Aorta (tissue), 5 donors: ENCODE measurements around the gene GAL. TPM values are rescaled to one million over a fixed set of nuclear protein-coding genes. Genes with fewer than 3 reads are reported as not detected.

Experiments
- ATAC-seq: fragments of 200-7000 bp; cut with Tn5 transposase; one replicate; pipeline ENCODE4 v1.9.1; 2022; ENCODE audit warnings: moderate library complexity; ENCODE audit not compliant: low FRiP score
- DNase-seq, 2 donors: peaks; one replicate each; pipeline ENCODE4 v3.0.0-alpha.2; 2020
- H3K27ac ChIP-seq, 2 donors: one replicate each; pipeline ENCODE4 v1.5.1; 2013; ENCODE audit warnings: low read length in 2 of 2, mild to moderate bottlenecking in 2 of 2, moderate library complexity in 2 of 2, control low read depth in 1 of 2, inconsistent platforms in 1 of 2, low read depth in 1 of 2
- H3K27me3 ChIP-seq, 2 donors: one replicate each; pipeline ENCODE4 v1.6.1; 2013; ENCODE audit warnings: control low read depth in 1 of 2, low read length in 1 of 2, mild to moderate bottlenecking in 1 of 2, moderate library complexity in 1 of 2; ENCODE audit not compliant: insufficient read depth in 2 of 2, control insufficient read depth in 1 of 2
- H3K36me3 ChIP-seq, 2 donors: one replicate each; pipeline ENCODE4 v1.6.1; 2013; ENCODE audit warnings: control low read depth in 1 of 2, low read length in 1 of 2, mild to moderate bottlenecking in 1 of 2; ENCODE audit not compliant: insufficient read depth in 2 of 2, control insufficient read depth in 1 of 2
- H3K4me1 ChIP-seq, 2 donors: one replicate each; pipeline ENCODE4 v1.6.1; 2013; ENCODE audit warnings: low read length in 2 of 2, control low read depth in 1 of 2, mild to moderate bottlenecking in 1 of 2, moderate library complexity in 1 of 2; ENCODE audit not compliant: insufficient read depth in 2 of 2, control insufficient read depth in 1 of 2
- H3K4me3 ChIP-seq, 2 donors: one replicate each; pipeline ENCODE4 v1.5.1; 2013; ENCODE audit warnings: low read length in 2 of 2, control low read depth in 1 of 2, mild to moderate bottlenecking in 1 of 2
- H3K9me3 ChIP-seq: one replicate; pipeline ENCODE4 v1.6.1; 2013; ENCODE audit warnings: mild to moderate bottlenecking, low read length; ENCODE audit not compliant: control insufficient read depth
- WGBS, 2 donors: extraction: QIAGEN DNeasy Blood & Tissue Kit; methylation state at CpG; one replicate each; pipeline ENCODE4 v1.1.7; 2013; 5-methylcytosine and 5-hydroxymethylcytosine counted together
- intact Hi-C, 2 donors: fragments of 100-400 bp; cut with DNase I; formaldehyde crosslinking; loops; one replicate each; pipeline versions ENCODE4 v1.14.2 to v1.15.0; 2022
- polyA plus RNA-seq, 2 donors: library from polyadenylated mRNA; stranded (reverse); fragments of 200-250 nt; gene quantifications; one replicate each; pipeline ENCODE4 v1.2.3, GENCODE V29; 2013
- total RNA-seq, 2 donors: library from RNA; stranded (reverse); fragmentation: NEBNext Ultra II Directional; extraction: Animal tissue kit (Norgen Biotek cat#: 25700); gene quantifications; one replicate each; pipeline ENCODE4 v1.2.1, GENCODE V29; 2021
- donor health status: healthy with polysubstance abuse.
- donor health status: Bipolar disorder and iron deficiency.
- donor health status: DM: no; HTN: no; CAD: no.
- donor health status: DM: no; HTN: no; CAD: no.
- donor health status: DM: yes; HTN: yes; CAD: no.

GAL gene
- total and polyA plus RNA-seq, 4 donors: 0.50 TPM; not detected in 3

DNA sequence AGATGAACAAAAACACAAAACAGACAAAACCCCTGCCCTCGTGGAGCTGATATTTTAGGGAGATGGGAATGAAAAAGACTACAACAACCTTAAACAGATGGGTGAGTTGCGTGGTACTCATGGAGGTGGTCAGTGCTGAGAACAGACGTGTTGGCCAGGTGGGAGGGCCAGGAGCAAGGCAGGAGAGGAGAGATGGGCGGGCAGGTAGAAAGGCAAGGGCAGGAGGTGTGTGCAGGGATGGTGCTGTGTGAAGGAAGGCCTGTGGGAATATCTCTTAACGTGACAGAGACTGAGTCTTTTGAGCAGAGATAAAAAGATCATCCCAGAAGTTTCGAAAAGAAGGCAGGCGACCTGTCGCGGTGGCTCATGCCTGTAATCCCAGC lies 7.0 kb downstream of the GAL start:
- Histone ChIP-seq H3K4me1 (no peaks in the 10 kb centered on the region), H3K4me3 (no peak overlapping the region), H3K27ac (no peak overlapping the region), H3K27me3 (no peaks in the 10 kb centered on the region), H3K9me3 (no peaks in the 10 kb centered on the region), H3K36me3 (no peaks in the 10 kb centered on the region)
- ATAC-seq: no peak
- DNase-seq: no peak
- intact Hi-C loops: no loop called here
- WGBS, 2 donors: 79 to 90% methylated on average over 9 of the region's 9 CpGs

DNA sequence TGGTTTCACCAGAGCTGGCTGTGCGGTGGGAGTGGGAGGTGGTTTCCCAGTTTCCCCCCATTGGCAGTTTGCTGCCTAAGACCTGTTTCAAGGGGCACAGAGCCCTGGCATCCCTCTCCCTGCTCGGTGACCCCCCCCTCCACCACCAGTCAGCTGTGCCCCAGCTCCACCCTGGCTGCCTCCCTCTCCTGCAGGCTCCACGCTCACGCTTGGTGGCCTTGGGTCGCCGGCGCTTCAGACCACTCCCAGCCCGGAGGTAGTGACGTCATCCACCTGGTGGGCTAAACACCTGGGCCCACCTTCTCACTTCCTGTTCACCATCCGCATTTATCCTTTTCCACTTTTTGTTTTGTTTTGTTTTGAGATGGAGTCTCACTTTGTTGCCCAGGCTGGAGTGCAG lies 7.8 kb downstream of the GAL start:
- Histone ChIP-seq H3K36me3 (no peaks in the 10 kb centered on the region), H3K4me1 (no peaks in the 10 kb centered on the region), H3K27ac (no peak overlapping the region), H3K9me3 (peaks cover 2% of the 10 kb centered on the region), H3K27me3 (no peaks in the 10 kb centered on the region), H3K4me3 (no peak overlapping the region)
- intact Hi-C loops: no loop called here
- ATAC-seq (no peak), DNase-seq (no peak)
- WGBS, 2 donors: 89 to 91% methylated on average over 10 of the region's 10 CpGs

DNA sequence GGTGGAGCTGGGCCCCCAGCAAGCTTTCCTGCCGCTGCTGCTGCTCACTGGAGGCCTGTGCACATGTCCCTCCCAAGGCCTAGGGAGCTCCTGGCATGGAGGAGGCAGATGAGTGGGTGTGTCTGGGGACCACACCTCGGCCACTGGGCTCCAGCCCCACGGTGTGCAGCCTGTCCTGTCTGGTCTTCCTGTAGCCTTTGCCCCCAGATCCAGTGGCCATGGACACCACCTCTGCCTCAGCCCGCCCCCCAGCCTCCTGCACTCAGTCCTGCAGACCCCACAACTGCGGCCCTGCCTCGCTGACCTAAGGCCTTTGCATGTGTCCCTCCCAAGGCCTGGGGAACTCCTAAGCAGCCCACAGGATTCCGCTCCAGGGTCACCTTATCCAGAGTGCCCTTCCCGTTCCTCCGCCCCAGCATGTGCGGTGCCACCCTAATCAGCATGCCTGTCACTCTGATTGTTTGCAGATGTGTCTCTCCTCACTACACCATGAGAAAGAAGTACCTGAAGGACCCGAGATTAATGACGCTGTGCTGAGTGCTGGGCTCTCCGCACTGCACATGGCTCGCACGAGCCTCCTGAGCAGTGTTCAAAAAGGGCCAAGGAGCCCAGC lies 8.6 kb downstream of the GAL start:
- 85 to 90% methylated on average over 14 to 15 of the region's 15 CpGs for WGBS, 2 donors

DNA sequence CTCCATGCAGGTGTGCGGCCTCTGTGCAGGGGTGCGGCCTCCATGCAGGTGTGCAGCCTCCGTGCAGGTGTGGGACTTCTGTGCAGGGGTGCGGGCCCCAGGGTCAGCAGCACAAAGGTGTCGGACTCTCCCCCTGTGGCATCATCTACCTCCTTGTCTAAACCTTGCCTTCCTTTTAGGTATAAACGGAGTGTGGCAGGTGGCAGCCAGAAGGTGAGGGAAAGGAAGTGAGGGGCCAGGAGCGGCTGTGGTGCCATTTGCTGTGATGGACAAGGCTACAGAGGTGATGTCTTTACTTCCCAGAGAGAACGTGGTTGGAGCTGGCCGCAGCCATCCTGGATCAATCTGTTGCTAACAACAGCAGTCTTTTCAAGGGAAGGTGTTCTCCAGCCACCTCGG lies 9.1 kb downstream of the GAL start:
- H3K4me3 ChIP-seq: no peak overlapping the region
- H3K36me3 ChIP-seq: no peaks in the 10 kb centered on the region
- ATAC-seq: no peak
- no peak overlapping the region for H3K27ac ChIP-seq
- no peaks in the 10 kb centered on the region for H3K4me1 ChIP-seq
- 90 to 91% methylated on average over 10 of the region's 10 CpGs for WGBS, 2 donors
- H3K9me3 ChIP-seq: peaks cover 2% of the 10 kb centered on the region
- intact Hi-C loops: no loop called here
- DNase-seq: no peak
- H3K27me3 ChIP-seq: no peaks in the 10 kb centered on the region

More for the DNA sequence above, 8.6 kb downstream of the GAL start:
- no peaks in the 10 kb centered on the region for H3K36me3 ChIP-seq
- no peaks in the 10 kb centered on the region for H3K4me1 ChIP-seq
- H3K27me3 ChIP-seq: no peaks in the 10 kb centered on the region
- no peak overlapping the region for H3K4me3 ChIP-seq
- H3K9me3 ChIP-seq: peaks cover 2% of the 10 kb centered on the region
- intact Hi-C loops: no loop called here
- no peak overlapping the region for H3K27ac ChIP-seq
- DNase-seq (no peak), ATAC-seq (no peak)

DNA sequence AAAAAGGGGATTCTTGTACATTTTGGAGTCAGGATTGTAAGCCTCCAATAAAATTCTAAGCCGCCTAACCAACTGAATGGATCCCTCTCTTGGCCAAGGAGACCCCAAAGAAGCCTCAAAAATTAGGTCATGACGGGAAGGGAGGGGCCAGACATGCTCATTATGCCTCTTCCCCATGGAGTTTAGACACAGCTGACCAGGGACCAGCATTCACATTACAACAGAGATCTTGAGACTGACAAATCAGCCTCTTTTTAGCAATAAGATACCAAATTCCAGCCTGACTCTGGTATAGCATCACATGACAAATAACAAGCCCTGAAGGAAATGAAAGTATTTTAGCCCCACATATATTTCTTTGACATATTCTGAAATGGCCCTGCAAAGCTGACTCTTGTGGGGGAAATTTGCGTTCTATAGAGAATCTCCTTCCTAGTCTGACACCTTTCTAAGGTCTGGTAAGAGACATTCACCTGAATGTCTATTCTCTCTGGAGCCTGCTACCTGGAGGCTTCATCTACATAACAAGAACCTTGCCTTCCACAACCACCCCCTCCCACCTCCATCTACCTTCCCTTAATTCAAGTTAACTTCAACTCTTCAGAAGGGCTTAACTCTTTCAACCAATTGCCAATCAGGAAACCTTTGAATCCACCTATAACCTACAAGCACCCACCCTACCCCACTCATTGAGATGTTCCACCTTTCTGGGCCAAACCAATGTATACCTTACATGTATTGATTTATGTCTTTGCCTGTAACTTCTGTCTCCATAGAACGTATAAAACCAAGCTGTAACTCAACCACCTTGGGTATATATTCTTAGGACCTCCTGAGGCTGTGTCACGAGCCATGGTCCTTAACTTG lies 10.3 kb downstream of the GAL start:
- intact Hi-C loops: no loop called here
- Histone ChIP-seq H3K36me3 (no peaks in the 10 kb centered on the region), H3K9me3 (peaks cover 2% of the 10 kb centered on the region), H3K4me3 (no peak overlapping the region), H3K4me1 (no peaks in the 10 kb centered on the region), H3K27ac (no peak overlapping the region), H3K27me3 (no peaks in the 10 kb centered on the region)
- WGBS, 2 donors: 72 to 83% methylated on average over 5 of the region's 5 CpGs
- DNase-seq (no peak), ATAC-seq (no peak)

DNA sequence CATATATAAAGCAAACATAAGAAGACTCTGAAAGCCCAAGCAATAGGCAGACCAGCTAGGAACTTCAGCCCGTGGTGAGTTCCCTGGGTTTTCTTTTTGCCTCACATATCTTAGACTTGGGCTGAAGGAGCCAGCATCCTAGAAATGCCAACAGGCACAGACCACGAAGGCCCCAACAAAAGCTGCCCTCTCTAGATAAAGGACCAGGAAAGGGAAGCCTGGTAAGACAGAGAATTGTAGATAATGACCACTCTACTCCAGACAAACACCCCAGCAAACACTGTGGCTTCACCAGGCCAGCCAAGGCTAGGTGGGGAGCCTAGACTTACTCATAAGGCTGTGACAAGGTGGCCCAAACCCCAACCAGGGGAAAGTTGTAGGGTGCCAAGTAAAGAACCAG lies 11.2 kb downstream of the GAL start:
- ATAC-seq (no peak), DNase-seq (no peak)
- peaks cover 2% of the 10 kb centered on the region for H3K9me3 ChIP-seq
- WGBS, 2 donors: 67% methylated on average over 2 of the region's 2 CpGs
- intact Hi-C loops: no loop called here
- no peaks in the 10 kb centered on the region for H3K36me3 ChIP-seq
- H3K4me3 ChIP-seq: no peak overlapping the region
- no peaks in the 10 kb centered on the region for H3K4me1 ChIP-seq
- H3K27ac ChIP-seq: no peak overlapping the region
- no peaks in the 10 kb centered on the region for H3K27me3 ChIP-seq

DNA sequence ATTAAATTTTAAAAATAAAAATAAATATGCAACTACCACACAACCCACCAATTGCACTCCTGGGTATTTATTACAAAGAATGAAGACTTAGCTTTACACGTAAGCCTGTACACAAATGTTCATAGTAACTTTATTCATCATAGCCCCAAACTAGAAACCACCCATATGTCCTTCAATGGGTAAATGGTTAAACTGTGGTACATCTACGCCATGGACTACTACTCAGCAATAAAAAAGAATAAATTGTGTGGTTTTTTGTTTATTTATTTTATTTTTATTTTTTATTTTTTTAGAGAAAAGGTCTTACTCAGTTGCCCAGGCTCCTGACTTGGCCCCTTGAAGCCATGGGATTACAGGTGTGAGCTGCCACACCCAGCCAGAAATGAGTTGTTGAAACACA lies 14.6 kb downstream of the GAL start:
- Histone ChIP-seq H3K36me3 (no peaks in the 10 kb centered on the region), H3K27ac (no peak overlapping the region), H3K9me3 (peaks cover 2% of the 10 kb centered on the region), H3K27me3 (no peaks in the 10 kb centered on the region), H3K4me1 (no peaks in the 10 kb centered on the region), H3K4me3 (no peak overlapping the region)
- intact Hi-C loops: no loop called here
- WGBS, 2 donors: 95 to 96% methylated on average over 2 of the region's 2 CpGs
- no peak for DNase-seq
- ATAC-seq: no peak

DNA sequence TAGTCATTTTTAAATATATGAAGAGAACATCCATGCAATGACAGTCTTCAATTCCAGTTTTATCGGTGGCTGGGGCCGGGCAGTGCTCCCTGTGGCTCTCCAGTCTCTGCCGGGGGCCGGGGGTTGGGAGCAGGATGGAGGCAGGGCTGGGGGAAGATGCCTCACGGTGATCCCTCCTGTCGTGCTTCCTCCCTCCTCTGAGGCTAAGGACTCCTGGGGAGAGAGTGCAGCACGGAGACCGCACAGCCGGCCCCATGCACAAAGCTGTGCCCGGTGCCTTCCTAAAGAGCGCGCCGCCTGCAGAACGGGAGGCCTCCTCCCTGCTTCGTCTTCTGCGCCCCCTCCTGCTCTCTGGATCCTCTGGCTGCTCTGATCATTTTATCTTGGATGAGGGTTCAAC lies 20.5 kb downstream of the GAL start:
- Histone ChIP-seq H3K36me3 (no peaks in the 10 kb centered on the region), H3K4me1 (no peaks in the 10 kb centered on the region), H3K4me3 (no peak overlapping the region), H3K27me3 (no peaks in the 10 kb centered on the region), H3K9me3 (no peaks in the 10 kb centered on the region), H3K27ac (no peak overlapping the region)
- 17% methylated on average over 16 of the region's 16 CpGs for WGBS, 2 donors
- DNase-seq (no peak), ATAC-seq (no peak)
- intact Hi-C loops: no loop called here

DNA sequence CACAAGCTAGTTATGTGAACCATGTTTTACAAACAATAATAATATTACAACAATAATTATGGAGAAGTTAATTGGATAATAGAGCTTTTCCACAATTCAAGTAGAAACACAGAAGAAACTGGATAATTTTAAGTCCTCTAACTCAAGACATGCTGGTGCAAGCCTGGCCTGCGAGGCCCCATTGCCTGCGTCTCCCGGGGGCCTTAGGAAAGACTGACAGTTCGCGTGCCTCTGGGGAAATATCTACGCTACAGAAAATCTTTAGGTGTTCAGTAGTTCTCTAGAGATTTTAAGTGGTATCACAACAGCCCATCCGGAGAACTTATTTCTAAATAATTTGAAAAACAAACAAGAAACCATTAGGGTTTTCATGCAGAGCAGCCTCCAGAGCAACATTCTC lies 23.2 kb downstream of the GAL start:
- DNase-seq: no peak
- no peaks in the 10 kb centered on the region for H3K9me3 ChIP-seq
- H3K27ac ChIP-seq: no peak overlapping the region
- intact Hi-C loops: no loop called here
- no peaks in the 10 kb centered on the region for H3K36me3 ChIP-seq
- ATAC-seq: no peak
- H3K27me3 ChIP-seq: no peaks in the 10 kb centered on the region
- H3K4me3 ChIP-seq: no peak overlapping the region
- H3K4me1 ChIP-seq: no peaks in the 10 kb centered on the region
- 88 to 91% methylated on average over 7 of the region's 7 CpGs for WGBS, 2 donors
